DMS 273 (cell line): ENCODE results near the gene GLRX.
A peak's percentile ranks its signal among the peaks of the same experiment; 100 is the strongest.
"Not testable (repeated sequence)": the region's sequence is repeated elsewhere in the genome, so short reads cannot be mapped to it uniquely, and the experiment has no call there.

Experiments used
- DNase-seq: peaks from one replicate; lab custom pipeline; 2025; ENCODE audit not compliant: unreplicated experiment; lab: John Stamatoyannopoulos, UW

GLRX gene, protein sequence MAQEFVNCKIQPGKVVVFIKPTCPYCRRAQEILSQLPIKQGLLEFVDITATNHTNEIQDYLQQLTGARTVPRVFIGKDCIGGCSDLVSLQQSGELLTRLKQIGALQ

DNA sequence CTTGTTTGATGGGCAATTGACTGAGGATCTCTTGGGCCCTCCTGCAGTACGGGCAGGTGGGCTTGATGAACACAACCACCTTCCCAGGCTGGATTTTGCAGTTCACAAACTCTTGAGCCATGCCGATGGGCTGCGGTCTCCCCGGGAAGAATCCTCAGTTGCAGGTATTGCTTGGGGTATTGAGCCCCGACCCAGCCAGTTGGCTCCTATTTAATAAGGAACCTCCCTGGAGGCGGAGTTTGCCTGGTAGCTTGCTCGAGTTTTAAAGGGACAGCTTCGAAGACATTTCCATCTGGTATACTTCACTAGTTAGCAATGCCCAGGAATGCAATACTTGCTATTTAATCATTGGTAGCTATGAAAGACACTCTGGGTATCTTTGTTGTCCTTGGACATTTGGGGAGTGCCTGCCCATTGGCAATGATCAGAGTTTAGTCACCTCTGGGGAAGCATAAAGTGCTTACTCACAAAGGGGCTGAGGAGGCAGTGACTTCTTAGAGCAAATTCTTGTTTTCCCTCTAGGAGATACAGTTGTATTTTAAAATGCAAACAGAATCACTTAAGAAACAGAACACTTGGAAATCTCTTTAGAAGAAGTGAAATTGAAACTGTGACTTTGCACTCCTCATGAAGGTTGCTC lies at the start of gene GLRX:
Gene GLRX (minus strand): TSS at position 185 of the 640 bp plus-strand sequence. CDS start 64 bp downstream, at position 121.
- peak; percentile 83 for DNase-seq

DNA sequence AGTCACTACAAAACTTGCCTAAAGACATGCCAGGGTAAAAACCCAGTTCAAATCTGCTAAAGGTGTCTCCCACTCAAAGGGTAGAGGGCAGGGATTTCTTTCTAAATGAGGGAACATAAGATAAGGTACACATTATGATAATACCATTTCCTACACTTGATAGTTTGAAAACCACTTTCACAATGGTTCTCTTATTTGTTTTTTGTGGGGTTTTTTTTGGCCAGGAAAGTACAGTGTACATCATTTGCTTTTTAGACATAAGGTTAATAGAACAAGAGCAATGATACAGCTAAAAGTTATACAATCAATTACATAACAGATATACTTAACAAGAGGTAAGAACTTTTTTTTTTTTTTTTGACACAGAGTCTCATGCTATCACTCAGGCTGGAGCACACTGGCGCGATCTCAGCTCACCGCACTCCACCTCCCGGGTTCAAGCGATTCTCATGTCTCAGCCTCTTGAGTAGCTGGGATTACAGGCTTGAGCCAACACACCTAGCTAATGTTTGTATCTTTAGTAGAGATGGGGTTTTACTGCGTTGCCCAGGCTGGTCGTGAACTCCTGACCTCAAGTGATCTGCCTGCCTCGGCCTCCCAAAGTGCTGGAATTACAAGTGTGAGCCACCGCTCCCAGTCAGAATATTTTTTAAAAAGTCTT lies 48.8 kb upstream of the GLRX start:
- DNase-seq: no peak

DNA sequence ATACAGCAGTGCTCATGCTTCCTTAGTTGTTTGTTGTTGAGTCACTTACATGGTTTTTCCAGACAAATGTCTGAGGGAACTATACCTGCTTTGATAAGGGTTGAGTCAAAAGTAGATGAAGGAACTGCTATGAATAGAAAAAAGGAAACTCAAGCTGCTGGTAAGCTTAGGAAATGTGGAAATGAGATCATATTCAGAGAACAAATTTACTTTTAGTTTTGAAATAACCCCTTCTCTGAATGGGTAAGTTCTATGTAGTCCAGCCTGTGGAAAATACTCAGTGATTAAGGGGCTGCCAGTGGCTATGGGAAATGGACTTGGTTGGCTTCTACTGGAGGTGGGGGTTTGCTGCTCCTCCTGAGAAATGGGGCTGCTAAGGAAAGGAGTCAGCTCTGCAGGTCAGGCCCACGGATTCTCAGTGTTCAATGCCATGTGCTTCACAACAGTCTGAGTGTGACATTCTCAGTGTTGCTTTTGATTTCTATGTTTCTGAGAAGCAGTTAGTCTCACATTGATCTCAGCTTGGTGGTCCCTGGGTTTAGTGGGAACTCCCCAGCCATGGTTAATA lies 47.7 kb upstream of the GLRX start:
- no peak for DNase-seq

DNA sequence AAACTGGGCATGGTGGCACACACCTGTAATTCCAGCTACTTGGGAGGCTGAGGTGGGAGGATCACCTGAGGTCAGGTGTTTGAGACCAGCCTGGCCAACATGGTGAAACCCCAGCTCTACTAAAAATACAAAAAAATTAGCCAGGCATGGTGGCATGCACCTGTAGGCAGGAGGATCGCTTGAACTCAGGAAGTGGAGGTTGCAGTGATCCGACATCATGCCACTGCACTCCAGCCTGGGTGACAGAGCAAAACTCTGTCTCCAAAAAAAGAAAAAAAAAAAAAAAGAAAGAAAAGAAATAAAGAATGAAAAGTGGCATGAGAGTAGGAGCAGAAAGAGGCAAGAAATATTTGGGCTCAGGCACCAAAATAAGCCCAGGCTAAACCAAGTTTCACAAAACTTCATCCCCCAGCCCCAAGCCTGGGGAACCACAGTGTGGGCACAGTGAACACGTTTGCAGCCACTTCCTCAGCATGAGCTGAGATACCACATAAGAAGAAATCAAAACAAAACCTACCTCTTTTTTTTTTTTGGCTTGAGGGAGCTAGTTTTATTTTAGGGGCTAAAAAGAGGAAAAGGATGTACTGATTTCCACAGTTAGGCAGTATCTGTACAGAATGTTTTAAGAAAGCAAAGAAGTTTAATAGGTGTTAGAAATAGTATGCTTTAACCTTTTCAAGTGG lies 46.8 kb upstream of the GLRX start:
- not testable (repeated sequence) for DNase-seq

DNA sequence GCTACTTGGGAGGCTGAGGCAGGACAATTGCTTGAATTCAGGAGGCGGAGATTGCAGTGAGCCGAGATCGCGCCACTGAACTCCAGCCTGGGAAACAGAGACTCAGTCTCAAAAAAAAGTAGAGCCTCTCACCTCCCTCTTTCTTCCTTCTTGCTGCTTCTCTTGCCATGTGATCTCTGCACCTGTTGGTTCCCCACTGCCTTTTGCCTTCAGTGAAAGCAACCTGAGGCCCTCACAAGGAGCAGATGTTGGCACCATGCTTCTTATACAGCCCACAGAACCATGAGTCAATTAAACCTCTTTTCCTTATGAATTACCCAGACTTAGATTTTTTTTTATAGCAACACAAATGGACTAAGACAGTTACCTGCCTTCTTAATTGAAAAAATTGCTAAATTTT lies 45.6 kb upstream of the GLRX start:
- no peak for DNase-seq

DNA sequence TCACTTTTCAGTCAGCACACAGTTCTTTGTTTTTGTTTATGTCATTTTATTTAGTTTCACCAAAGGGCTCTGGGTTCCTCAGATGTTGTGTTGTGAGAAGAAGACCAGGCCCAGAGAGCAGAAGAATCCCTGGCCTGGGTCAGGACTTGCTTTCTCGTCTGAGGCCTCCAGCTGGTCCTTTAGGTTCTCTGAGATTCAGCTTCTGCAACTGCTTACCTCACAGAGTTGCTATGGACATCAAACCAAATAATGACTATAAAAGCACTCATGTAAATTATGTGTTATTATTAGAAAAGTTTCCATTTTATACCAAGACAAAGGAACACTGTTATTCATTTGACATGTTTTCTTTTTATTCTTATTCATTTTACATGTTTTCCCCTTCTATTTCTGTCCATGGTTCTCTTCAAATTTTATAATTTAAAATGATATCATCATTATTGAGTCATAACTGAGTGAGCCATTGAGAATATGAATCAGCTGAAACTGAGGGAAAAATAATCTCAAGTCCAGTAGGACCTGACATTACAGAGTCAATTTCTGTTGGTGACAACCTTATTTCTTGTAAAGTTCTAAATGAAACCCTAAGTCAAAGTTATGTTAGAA lies 44.0 kb upstream of the GLRX start:
- no peak for DNase-seq

DNA sequence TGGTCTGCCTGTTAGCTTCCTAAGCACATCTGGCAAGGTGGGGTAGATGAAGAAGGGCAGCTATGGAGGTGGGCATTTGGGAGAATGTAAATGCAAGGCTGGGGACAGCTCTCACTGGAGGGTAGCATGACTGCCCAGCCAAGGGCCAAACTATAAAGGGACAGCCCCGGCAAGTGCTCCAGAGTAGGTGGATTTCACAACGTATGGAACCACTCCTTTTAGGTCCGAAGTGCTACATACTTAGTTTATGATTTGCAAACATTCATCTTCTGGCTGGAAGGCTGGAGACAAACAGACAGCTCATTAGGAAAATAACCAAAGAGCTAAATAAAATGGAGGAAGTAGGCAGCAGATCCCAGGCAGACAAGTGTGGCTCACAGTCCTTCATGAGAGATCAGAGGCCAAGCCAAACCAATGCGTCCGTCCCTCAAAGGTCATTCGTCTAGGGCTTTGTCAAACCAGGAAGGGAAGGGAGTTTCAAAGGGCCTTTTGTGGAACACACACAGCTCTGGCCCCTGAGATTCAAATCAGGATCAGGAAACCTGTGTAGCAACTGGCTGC lies 42.5 kb upstream of the GLRX start:
- DNase-seq: no peak

DNA sequence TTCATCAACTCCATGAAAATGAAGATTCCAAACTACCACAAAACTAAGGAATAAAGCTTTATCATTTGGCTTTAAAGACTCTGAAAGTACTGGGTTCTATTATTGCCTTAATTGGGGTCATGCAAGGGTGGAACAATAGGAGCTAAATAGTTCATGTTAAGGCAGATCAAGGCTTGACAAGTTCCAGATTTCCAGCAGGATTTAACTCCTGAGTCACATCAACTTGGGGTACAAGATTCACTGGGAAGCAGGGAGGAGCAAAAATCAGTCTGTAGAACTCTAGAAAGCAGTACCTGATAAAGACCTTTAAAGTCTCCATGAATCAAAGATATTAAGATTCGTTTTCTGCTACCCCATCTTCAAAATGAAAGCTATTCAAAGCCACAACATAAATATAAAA lies 41.9 kb upstream of the GLRX start:
- DNase-seq: no peak

DNA sequence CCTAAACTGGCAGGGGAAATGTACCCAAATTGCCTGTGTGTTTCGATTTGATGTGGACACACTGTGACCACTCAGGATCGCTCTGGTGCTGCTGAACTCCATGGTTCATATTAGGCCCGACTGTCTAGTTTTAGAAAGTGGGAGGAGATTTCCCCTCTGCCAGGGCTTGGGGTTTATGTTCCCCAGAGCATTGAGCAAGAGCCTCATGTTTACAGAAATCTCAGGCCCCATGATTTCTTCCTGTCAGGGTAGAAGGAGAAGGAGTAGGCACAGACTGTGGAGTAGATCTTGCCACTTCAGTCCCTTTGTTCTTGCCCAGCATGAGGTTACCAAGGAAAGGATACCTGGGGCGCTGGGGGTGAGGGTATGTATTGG lies 40.8 kb upstream of the GLRX start:
- DNase-seq: no peak

DNA sequence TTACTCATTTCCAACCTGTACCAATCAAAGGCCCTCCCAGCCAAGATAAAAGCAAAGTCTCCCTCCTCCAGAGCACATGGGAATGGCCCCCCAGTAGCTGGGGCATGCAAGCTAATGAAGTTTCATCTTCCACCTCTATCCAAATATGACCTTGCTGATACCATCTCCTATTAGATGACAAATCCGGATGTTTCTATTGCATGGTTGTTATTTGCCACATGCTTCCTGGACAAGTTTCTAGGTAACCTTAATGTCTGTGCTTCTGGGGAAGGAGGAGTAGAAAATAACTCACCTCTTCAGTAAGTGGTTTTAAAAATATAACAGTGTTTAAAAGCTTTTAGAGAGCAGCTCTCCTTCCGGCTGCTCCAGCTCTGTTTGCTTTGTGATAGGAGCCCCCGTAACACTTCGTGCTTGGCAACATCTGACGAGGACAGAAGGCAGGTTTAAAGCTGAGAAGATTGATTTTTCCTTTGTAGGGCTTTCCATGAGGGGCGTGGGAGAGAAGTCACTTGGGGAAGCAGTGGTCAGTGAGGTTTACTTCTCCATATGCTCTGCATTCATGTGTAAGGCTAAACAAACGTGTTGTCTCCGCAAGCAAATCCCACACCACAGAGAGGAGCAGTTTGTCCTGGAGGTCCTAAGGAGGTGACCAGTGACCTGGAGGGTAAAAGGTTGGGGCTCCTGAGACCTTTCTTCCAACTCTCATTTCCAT lies 40.3 kb upstream of the GLRX start:
- no peak for DNase-seq

DNA sequence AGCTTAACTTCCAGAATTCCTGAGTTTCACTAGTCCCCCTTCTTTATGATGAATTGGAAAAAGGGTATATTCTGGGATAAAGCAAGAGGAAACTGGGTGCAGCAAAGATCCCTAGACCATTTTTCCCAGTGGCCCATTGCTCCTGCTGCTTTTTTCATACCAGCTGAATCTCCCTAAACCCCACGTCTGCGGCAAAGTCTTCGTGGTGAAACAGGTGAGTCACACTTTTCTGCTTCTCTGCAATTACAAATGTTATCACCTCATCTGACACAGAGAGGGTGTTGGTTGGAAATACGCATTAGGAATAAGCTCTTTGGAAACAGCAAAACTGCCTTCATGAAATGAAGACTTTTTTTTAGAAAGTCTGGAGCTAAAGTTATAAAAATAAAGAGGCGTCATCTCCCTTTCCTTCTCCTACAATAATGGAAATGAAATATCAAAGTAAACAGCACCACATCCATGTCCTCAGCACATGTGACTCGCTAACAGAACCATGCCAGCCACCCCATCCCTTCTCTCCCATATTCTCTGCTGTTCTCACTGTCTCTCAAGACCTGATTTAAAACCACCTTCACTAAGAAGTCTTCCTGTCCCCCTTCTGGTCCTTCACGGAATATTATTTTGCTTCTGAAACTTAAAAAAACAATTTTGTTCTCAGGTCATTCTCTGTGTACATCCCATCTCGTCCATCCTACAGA lies 39.5 kb upstream of the GLRX start:
- DNase-seq: peak; percentile 14

DNA sequence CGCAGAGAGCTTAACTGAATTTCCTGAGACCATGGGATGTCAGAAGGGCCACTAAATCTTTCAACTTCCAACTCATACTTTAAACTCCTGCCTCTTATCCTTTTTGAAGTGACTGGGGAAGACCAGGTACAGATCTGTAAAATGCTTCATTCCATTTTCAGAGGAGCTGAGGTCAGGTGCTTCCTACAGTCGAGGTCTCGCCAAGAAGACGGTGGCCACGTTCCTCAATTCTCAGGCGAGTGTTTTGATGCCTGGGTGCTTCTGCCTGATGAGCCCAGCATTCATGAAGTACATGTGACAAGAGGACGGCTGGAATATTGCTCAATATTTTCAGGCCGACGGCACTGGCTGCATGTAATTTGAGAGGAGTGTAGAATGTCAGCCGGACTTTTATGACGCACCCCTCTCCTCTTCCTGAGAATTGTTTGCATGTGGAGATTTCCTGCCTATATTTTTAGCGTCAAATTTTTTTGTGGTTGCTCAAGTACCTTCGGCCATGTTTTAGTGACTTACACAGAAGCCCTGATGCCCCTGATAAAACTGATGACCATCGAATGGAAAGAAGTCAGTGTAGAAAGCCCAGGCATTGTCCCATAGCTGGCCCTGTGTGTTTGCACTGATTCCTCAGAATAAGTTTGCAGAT lies 38.8 kb upstream of the GLRX start:
- DNase-seq: peak; percentile 37

DNA sequence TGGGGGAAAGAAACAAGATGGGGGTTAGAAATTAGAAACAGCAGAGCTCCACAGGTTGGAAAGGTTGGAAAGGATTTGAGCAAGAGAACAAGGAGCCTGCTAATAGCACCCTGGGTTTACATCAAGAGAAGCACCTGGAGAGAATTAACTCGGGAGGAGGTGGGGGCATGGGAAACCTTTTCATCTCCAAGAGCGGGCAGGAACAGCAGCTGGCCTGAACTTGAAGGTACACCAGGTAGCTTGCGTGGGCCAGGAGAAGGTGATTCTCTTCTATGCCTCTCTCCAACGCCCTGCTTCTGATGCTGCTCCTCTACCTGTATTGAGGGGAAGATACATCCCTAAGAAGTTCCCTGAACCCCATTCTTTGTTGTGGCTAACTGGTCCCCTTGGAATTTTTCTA lies 37.1 kb upstream of the GLRX start:
- DNase-seq: no peak

DNA sequence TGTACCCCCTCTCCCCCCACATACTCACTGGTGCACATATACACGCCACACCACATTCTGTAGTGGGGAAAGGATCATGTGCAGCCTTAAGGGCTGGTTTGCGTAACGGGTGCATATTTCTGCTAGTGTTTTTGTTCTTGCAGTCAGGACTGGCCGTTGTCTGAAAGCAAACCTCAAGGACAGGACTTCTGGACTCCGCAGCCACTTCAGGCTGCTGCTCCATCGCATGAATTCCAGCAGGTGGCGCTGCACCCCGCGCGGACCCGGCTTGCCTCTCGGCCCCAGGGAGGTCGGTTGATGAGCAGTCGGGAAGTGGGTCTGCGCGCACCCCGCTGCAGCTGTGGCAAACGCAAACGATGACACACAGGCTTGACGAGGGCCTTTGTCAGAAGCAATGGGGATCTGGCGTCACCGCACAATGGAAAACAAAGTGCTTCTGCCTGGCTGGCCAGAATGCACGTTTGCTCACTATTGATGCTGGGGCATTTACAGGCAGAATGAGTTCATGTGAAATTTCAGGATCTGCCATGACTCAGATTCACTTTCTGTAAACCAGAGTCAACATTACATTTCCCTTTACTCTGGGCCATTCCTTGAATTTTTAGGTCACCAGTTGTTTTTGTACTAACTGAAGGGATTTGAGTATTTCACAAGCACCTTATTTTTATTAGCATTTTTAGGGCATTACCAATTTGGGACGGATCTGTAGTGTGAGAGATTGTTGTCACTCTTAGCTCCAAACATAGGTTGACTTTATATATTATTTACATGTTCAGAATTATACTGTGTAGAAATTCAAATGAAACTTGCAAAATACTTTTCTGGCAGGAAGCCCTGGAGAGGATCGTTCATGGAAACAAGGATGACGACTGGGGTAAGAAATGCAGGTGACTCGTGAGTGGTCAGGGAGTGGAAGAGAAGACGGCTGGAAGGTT lies 36.4 kb upstream of the GLRX start:
- peak; percentile 90 for DNase-seq

DNA sequence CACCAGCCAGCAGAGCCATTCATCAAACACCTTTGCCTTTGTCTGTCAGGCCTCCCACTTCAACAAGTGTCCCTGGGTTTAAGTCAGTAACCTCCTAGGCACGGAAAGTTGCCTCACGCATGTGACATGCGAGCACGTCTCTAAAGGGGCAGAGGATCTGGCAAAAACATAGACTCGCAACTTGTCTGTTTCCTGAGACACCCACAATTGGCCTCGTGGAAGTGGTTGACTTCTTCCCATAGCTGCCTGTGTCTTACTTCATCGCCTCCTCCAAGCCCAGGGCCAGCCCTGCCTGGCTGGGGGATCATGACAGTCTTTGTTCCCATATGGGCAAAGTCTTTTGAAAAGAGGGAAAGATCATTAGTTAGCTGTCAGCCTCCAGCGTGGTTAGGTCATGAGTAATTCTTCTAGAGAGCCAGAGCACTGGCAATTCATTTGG lies 35.5 kb upstream of the GLRX start:
- DNase-seq: no peak

DNA sequence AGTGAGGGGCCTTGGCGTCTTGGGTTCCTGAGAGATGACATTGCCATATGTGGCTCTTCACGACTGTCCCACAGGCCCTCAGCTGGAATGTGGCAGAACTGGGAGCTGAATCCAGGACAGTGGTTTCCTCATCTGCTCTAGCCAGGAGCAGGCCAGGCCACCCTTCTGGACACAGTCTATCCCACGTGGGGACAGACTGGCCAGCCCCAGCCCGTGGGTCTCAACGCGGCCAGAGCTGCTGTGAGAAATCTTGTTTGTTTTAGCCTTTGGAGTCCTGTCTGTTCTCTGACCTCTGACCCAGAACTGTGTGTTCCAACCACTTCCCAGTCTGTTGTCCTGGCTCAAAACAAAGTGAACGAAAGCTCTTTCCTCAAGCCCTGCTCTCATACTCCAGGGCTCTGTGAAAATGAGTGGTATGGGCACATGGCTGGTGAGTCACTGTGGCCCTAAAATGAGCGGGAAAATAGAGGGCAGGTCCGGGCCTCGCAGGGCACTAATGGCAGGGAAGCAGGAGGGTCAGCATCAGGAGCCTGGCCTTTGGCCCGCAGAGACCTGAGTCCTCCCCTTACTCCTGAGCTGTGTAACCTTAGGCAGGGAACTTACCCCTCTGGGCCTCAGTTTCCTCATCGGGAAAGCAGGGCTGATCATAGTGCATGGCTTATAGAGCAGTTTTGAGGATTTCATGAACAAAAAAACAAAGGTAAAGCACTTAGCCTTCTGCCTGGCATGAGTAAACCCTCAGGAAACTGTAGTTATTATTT lies 34.8 kb upstream of the GLRX start:
- no peak for DNase-seq

DNA sequence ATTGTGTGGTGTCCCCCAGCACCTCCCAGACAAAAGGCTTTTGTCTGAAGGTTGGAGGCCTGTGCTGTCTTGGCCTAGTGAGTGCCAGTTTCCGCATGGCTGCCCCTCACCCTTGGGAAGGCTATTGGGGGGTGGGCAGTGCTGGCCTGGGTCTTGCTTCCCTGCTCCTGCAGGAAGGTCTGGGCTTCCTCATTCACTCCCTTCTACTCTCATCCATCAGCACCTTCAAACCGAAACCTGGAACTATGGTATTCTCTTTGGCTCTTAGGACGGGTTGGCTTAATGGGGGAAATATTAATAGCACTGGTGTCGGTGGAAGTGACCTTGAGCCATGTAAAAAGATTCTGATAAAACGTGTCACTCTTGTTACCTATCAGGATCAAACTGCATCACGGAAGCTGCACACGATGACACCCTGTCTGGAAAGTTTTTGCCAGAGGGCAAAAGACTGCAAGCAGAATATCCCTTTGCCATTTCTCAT lies 34.0 kb upstream of the GLRX start:
- no peak for DNase-seq
